ENCODE measurements around the gene B3GNT9. TPM values are rescaled to one million over a fixed set of nuclear protein-coding genes. Genes with fewer than 3 reads are reported as not detected.
A peak's percentile ranks its signal among the peaks of the same experiment; 100 is the strongest.

B3GNT9 gene
- total RNA-seq, 1 experiment from 2014 or later: 6.8 TPM

- Mint-ChIP-seq H3K36me3 (ENCODE audit: insufficient read depth, unreplicated experiment) (no peaks in the 10 kb centered on the region), H3K27ac (ENCODE audit: unreplicated experiment) (no peak overlapping the region), H3K4me1 (ENCODE audit: low read depth, unreplicated experiment) (peaks cover 10% of the 10 kb centered on the region), H3K27me3 (ENCODE audit: unreplicated experiment) (peaks cover 12% of the 10 kb centered on the region), H3K4me3 (ENCODE audit: low read depth, unreplicated experiment) (no peak overlapping the region), H3K9me3 (ENCODE audit: low read depth, unreplicated experiment) (no peaks in the 10 kb centered on the region)
- CTCF ChIA-PET: interaction anchor here (0.8 to 2.3 kb wide), 8 partner anchors 11 to 231 kb away, joined by 3 to 23 read pairs (median 4); no protein-coding TSS in a partner anchor
- BruUV-seq (replicated peaks): no TSS peak
- DNase-seq: peak; percentile 98
- intact Hi-C loops (cut with micrococcal nuclease; ENCODE audit: unreplicated experiment): loop anchor here (1.0 to 5.0 kb wide), 3 partner anchors 168 to 238 kb away; no protein-coding TSS in a partner anchor
- peak; percentile 81 for TF ChIP-seq CTCF (IDR thresholded peaks at IDR 0.05; ENCODE audit: unreplicated experiment)
Observed at GRCh38 chr16:67184995-67185650, 34.3 kb upstream of the B3GNT9 start.

GRCh38 chr16:67184453-67184994 is 33.7 kb upstream of the B3GNT9 start:
- no TSS peak for BruUV-seq (replicated peaks)
- no peak for DNase-seq
- intact Hi-C loops (cut with micrococcal nuclease; ENCODE audit: unreplicated experiment): no loop called here

GRCh38 chr16:67183627-67184452 is 33.0 kb upstream of the B3GNT9 start, which contains the start of gene MATCAP1:
TSS of gene MATCAP1 (minus strand) at chr16:67183963. CDS start at chr16:67180610, 3,353 bp downstream.
- Mint-ChIP-seq H3K4me3 (ENCODE audit: low read depth, unreplicated experiment) (no peak within 1 kb of the TSS), H3K27me3 (ENCODE audit: unreplicated experiment) (peaks cover 12% of the 10 kb centered on the region), H3K36me3 (ENCODE audit: insufficient read depth, unreplicated experiment) (no peaks in the 10 kb centered on the region), H3K4me1 (ENCODE audit: low read depth, unreplicated experiment) (peaks cover 14% of the 10 kb centered on the region), H3K27ac (ENCODE audit: unreplicated experiment) (no peak within 1 kb of the TSS), H3K9me3 (ENCODE audit: low read depth, unreplicated experiment) (no peaks in the 10 kb centered on the region)
- TSS peak; percentile 71 for BruUV-seq (replicated peaks)
- CTCF ChIA-PET: interaction anchor here (0.5 to 2.3 kb wide), 4 partner anchors 10 to 213 kb away, joined by 3 to 23 read pairs (median 6); no protein-coding TSS in a partner anchor
- no peak for TF ChIP-seq CTCF (IDR thresholded peaks at IDR 0.05; ENCODE audit: unreplicated experiment)
- DNase-seq: peak; percentile 97
- intact Hi-C loops (cut with micrococcal nuclease; ENCODE audit: unreplicated experiment): no loop called here

More at GRCh38 chr16:67184453-67184994, 33.7 kb upstream of the B3GNT9 start:
- no peak for TF ChIP-seq CTCF (IDR thresholded peaks at IDR 0.05; ENCODE audit: unreplicated experiment)
- H3K27ac Mint-ChIP-seq (ENCODE audit: unreplicated experiment): no peak overlapping the region
- H3K9me3 Mint-ChIP-seq (ENCODE audit: low read depth, unreplicated experiment): no peaks in the 10 kb centered on the region
- H3K36me3 Mint-ChIP-seq (ENCODE audit: insufficient read depth, unreplicated experiment): no peaks in the 10 kb centered on the region
- CTCF ChIA-PET: interaction anchor here (0.5 to 2.3 kb wide), 6 partner anchors 11 to 231 kb away, joined by 3 to 23 read pairs (median 6); no protein-coding TSS in a partner anchor
- no peak overlapping the region for H3K4me3 Mint-ChIP-seq (ENCODE audit: low read depth, unreplicated experiment)
- peaks cover 10% of the 10 kb centered on the region for H3K4me1 Mint-ChIP-seq (ENCODE audit: low read depth, unreplicated experiment)
- H3K27me3 Mint-ChIP-seq (ENCODE audit: unreplicated experiment): peaks cover 12% of the 10 kb centered on the region

- no peaks in the 10 kb centered on the region for H3K9me3 Mint-ChIP-seq (ENCODE audit: low read depth, unreplicated experiment)
- peaks cover 12% of the 10 kb centered on the region for H3K27me3 Mint-ChIP-seq (ENCODE audit: unreplicated experiment)
- peaks cover under 1% of the 10 kb centered on the region for H3K36me3 Mint-ChIP-seq (ENCODE audit: insufficient read depth, unreplicated experiment)
- intact Hi-C loops (cut with micrococcal nuclease; ENCODE audit: unreplicated experiment): no loop called here
- DNase-seq: no peak
- peaks cover 18% of the 10 kb centered on the region for H3K4me1 Mint-ChIP-seq (ENCODE audit: low read depth, unreplicated experiment)
- CTCF ChIA-PET: no interaction called here
- no peak for TF ChIP-seq CTCF (IDR thresholded peaks at IDR 0.05; ENCODE audit: unreplicated experiment)
- no peak overlapping the region for H3K4me3 Mint-ChIP-seq (ENCODE audit: low read depth, unreplicated experiment)
- no TSS peak for BruUV-seq (replicated peaks)
- no peak overlapping the region for H3K27ac Mint-ChIP-seq (ENCODE audit: unreplicated experiment)
Observed at GRCh38 chr16:67183284-67183626, 32.5 kb upstream of the B3GNT9 start.

Measured in Calu3 (cell line).